ENCODE measurements around the gene ANXA6. TPM values are rescaled to one million over a fixed set of nuclear protein-coding genes. Genes with fewer than 3 reads are reported as not detected.

Gene ANXA6
- total RNA-seq, 1 donor, result 194 TPM

DNA sequence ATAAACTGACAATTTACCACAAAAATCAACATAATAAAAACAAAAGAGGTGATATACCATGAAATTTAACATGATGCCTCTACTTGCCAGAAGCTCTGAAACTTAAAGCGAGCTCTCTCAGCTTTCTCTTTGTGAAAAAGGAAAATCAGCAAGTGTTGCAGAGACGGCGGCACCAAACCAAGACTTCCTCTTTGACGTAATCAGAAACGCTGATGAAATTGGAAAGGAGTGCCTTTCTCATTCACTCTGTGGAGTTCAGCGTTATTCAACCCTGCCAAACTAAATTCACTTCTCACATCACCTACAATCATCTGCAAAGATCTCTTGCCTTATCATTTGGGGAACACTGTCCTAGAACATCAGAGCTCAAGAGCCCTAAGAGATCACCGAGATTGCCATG lies 32.2 kb downstream of the ANXA6 start:
- no peak overlapping the region for H3K4me3 ChIP-seq (ENCODE audit: low read depth, low read length)
- no peak for DNase-seq (ENCODE audit: low read depth)
- TF ChIP-seq, protein P1, sequence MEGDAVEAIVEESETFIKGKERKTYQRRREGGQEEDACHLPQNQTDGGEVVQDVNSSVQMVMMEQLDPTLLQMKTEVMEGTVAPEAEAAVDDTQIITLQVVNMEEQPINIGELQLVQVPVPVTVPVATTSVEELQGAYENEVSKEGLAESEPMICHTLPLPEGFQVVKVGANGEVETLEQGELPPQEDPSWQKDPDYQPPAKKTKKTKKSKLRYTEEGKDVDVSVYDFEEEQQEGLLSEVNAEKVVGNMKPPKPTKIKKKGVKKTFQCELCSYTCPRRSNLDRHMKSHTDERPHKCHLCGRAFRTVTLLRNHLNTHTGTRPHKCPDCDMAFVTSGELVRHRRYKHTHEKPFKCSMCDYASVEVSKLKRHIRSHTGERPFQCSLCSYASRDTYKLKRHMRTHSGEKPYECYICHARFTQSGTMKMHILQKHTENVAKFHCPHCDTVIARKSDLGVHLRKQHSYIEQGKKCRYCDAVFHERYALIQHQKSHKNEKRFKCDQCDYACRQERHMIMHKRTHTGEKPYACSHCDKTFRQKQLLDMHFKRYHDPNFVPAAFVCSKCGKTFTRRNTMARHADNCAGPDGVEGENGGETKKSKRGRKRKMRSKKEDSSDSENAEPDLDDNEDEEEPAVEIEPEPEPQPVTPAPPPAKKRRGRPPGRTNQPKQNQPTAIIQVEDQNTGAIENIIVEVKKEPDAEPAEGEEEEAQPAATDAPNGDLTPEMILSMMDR (IDR thresholded peaks at IDR 0.05; ENCODE audit: insufficient read depth, low read length), result no peak

DNA sequence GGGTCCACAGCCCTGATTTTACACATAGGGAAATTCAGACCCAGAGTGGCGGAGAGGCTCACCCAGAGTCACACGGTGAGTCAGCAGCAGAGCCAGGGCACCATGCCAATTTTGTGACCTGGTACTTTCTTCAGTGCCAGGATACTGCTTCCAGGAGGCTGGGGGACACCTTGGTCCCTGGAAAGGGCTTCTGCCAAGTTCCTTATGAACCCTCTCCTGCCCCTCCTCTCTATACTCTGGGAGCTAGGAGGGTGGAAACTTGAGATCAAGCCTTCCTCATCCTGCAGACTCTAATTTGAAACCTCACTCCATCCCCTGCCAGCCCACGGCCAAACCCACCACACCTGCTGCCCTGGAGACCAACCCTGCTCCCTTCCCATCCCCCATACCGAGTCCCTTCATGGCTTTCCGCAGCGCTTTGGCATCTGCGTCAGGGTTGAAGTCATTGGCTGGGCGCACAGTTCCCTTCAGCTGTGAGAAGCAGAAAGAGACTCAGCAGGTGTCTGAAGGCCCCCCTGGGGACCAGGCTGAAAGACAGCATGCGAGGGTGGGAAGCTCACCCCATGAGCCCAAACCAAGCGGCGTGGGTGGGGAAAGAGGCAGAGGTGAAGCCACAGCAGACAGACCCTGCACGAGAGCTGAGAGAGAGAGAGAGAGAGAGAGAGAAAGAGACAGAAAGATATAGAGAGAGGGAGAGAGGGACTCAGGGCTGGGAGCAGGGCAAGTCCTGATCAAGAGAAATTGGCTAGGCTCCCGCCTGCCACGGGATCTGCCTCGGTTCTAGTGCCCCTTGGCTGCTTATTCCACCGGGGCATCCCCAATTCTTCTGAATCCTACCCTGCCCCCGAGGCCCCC lies 33.5 kb downstream of the ANXA6 start:
- no peak overlapping the region for H3K4me3 ChIP-seq (ENCODE audit: low read depth, low read length)
- TF ChIP-seq, protein P1 (IDR thresholded peaks at IDR 0.05; ENCODE audit: insufficient read depth, low read length), result no peak
- DNase-seq (ENCODE audit: low read depth), result no peak

DNA sequence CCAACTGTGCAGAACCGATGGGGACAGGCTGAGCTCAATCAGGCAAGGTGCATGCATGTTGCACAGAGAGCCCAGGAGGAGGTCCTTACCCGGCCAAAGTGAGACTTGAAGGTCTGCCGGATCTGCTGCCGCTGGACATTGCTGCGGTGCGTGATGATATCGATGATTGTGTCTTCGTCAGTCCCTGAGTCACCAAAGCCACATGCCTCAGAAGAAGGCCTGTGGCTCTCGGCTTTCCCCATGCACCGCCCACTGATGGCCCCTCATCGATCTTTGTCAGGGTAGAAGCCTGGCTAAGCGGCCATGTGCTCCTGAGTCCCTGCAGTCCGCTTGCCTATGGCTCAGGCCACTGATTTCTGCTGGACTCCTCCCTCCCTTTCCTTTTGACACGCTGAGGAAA lies 34.8 kb downstream of the ANXA6 start:
- TF ChIP-seq, protein P1 (IDR thresholded peaks at IDR 0.05; ENCODE audit: insufficient read depth, low read length), result no peak
- H3K4me3 ChIP-seq (ENCODE audit: low read depth, low read length), result no peak overlapping the region
- no peak for DNase-seq (ENCODE audit: low read depth)

DNA sequence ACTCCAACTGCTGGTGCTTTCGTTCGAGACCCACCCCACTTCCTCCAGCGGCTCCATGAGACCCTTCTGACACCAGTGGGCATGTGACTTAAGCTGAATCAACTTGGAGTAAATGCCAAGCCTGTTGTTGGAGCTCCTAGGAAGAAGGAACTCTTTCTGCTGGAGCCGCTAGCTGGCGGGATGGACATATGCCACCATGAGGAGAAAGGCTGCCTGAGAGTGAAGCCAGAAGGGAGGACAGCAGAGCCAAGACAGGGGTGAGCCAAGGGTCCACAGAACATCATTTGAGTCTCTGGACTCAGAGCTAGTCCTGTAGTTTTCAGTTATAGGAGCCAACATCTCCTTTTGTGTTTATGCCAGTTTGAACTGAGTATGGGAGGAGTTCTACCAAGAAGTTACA lies 35.9 kb downstream of the ANXA6 start:
- TF ChIP-seq, protein P1 (IDR thresholded peaks at IDR 0.05; ENCODE audit: insufficient read depth, low read length), result no peak
- no peak for DNase-seq (ENCODE audit: low read depth)
- no peak overlapping the region for H3K4me3 ChIP-seq (ENCODE audit: low read depth, low read length)

- TF ChIP-seq, protein P1 (IDR thresholded peaks at IDR 0.05; ENCODE audit: insufficient read depth, low read length), result no peak
- no peak for DNase-seq (ENCODE audit: low read depth)
- H3K4me3 ChIP-seq (ENCODE audit: low read depth, low read length), result no peak overlapping the region
These were observed 36.5 kb downstream of the ANXA6 start for GRCh38 chr5:151121095-151121494.

DNA sequence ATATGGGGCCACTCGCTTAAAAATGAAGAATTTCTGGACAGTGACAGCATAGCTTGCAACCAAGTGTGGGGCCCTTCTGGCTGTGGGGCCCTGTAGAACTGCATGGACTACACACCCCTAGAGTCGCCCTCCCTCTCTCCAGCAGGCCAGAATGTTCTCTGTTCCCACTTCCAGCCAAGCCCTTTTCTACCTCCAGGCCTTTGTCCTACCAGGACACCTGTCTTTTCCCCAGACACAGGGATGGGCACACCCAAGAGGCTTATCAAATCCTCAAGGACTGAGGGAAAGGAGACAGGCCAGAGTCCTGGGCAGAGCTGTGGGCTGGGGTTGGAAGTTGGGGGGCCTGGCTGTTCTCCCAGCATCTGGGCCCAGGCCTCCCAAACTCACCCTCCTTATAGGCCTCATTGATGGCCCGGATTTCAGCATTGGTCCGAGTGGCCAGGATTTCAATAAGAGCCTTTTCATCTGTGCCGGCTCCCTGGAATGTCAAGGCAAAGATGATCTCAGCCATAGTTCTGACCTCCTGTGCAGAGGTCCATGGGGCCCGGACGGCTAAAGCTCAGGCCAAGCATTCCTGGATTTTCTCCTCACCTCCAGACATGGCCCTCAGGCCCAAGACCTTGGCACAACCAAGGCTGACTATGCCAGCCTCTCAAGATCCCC lies 38.5 kb downstream of the ANXA6 start:
- no peak for DNase-seq (ENCODE audit: low read depth)
- TF ChIP-seq, protein P1 (IDR thresholded peaks at IDR 0.05; ENCODE audit: insufficient read depth, low read length), result no peak
- no peak overlapping the region for H3K4me3 ChIP-seq (ENCODE audit: low read depth, low read length)
